HG03575 (cell line): ENCODE results near the gene CLIP4.
"Not testable (repeated sequence)": the region's sequence is repeated elsewhere in the genome, so short reads cannot be mapped to it uniquely, and the experiment has no call there.

Source experiments
- ATAC-seq: cut with Tn5 transposase; IDR thresholded peaks from one replicate; pipeline ENCODE4 v1.9.1; 2021; ENCODE audit not compliant: unreplicated experiment, insufficient number of reproducible peaks, low FRiP score; ENCODE audit errors: extremely low read depth

Gene CLIP4

GRCh38 chr2:29114946-29115609, at the start of gene CLIP4:
CLIP4 (plus strand) TSS chr2:29115415; CDS start chr2:29121389, 5,974 bp downstream.
- ATAC-seq: no peak

GRCh38 chr2:29066271-29066860, 48.8 kb upstream of the CLIP4 start:
- ATAC-seq: no peak

GRCh38 chr2:29066997-29067605, 48.1 kb upstream of the CLIP4 start:
- no peak for ATAC-seq

- no peak for ATAC-seq
Observed at GRCh38 chr2:29068513-29068912, 46.7 kb upstream of the CLIP4 start.

- no peak for ATAC-seq
Observed at GRCh38 chr2:29070526-29070925, 44.7 kb upstream of the CLIP4 start.

GRCh38 chr2:29071032-29071975, 43.9 kb upstream of the CLIP4 start:
- no peak for ATAC-seq

- ATAC-seq: no peak
Observed at GRCh38 chr2:29072251-29072650, 43.0 kb upstream of the CLIP4 start.

- no peak for ATAC-seq
Observed at GRCh38 chr2:29072971-29073725, 42.1 kb upstream of the CLIP4 start.

GRCh38 chr2:29073933-29074332, 41.3 kb upstream of the CLIP4 start:
- ATAC-seq: no peak

- ATAC-seq: no peak
Observed at GRCh38 chr2:29074411-29074810, 40.8 kb upstream of the CLIP4 start, which contains the start of gene PCARE. PCARE (minus strand) TSS chr2:29074523; CDS start chr2:29074261, 262 bp downstream.

- ATAC-seq: no peak
Observed at GRCh38 chr2:29075894-29076705, 39.1 kb upstream of the CLIP4 start.

- ATAC-seq: no peak
Observed at GRCh38 chr2:29079887-29080286, 35.3 kb upstream of the CLIP4 start.

- ATAC-seq: no peak
Observed at GRCh38 chr2:29080886-29081743, 34.1 kb upstream of the CLIP4 start.

GRCh38 chr2:29082804-29083495, 32.3 kb upstream of the CLIP4 start:
- no peak for ATAC-seq

GRCh38 chr2:29084554-29084953, 30.7 kb upstream of the CLIP4 start:
- ATAC-seq: no peak

GRCh38 chr2:29090311-29090710, 24.9 kb upstream of the CLIP4 start:
- ATAC-seq: not testable (repeated sequence)
